Left cardiac atrium (tissue), 4 donors: ENCODE measurements around the gene PRR18. TPM values are rescaled to one million over a fixed set of nuclear protein-coding genes. Genes with fewer than 3 reads are reported as not detected.

Experiments
- ATAC-seq, 2 donors: fragments of 200-7000 bp; cut with Tn5 transposase; one replicate each; pipeline ENCODE4 v1.9.1; 2020; ENCODE audit warnings: mild to moderate bottlenecking in 2 of 2, moderate library complexity in 2 of 2
- DNase-seq: peaks from one replicate; pipeline ENCODE4 v3.0.0-alpha.2; 2020
- intact Hi-C, 2 donors: fragments of 100-400 bp; cut with DNase I; formaldehyde crosslinking; loops; one replicate each; pipeline versions ENCODE4 v1.14.1 to v1.15.1; 2022 to 2023
- total RNA-seq, 2 donors: library from RNA; stranded (reverse); fragmentation: NEBNext Ultra II Directional; extraction: Animal tissue kit (Norgen Biotek cat#: 25700); gene quantifications; one replicate each; pipeline ENCODE4 v1.2.1, GENCODE V29; 2021
- donor health status: DM: no; HTN: yes; CAD: no.
- donor health status: DM: no; HTN: yes; CAD: no; lungs with severe emphysema.
- donor health status: DM: yes; HTN: yes; CAD: no.
- donor health status: Dilated cardiomyopathy.

Gene PRR18
- total RNA-seq, 2 donors from 2014 or later, result 0.26 to 0.65 TPM

DNA sequence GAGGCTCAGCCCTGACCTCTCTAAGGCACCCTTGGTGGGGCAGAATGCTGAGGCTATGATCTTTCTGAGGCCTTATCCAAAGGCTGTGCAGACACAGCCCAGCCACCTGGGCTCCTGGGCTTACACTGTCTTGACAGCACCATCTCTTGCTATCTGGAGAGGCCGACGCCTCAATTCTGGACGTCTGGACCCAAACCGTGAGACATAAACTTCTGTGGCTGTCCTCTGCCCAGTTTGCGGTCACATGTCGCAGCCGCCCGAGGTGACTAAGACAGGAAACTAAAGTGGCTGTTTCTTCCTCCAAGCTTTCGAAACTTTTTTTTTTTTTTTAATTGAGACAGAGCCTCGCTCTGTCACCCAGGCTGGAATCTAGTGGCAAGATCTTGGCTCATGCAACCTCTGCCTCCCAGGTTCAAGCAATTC is 49.3 kb downstream of the PRR18 start:
- intact Hi-C loops, result no loop called here
- DNase-seq, result peak; percentile 53
- peak; percentile 19 to 64 for ATAC-seq

- DNase-seq (no peak), ATAC-seq (no peak)
- intact Hi-C loops, result no loop called here
Observed at GRCh38 chr6:166257911-166258318, 50.3 kb downstream of the PRR18 start.

Other genes with a start within 250 kb of the PRR18 start
- not detected for gene TBXT, start 140.5 kb downstream of the PRR18 start, total RNA-seq
- gene SFT2D1, start 34.2 kb upstream of the PRR18 start, total RNA-seq, result 10 to 100 TPM; 26.3 to 28.0 TPM
- 100 to 1,000 TPM; 273 to 352 TPM for gene MPC1, start 74.5 kb upstream of the PRR18 start, total RNA-seq